ENCODE results near the gene HGS. TPM values are rescaled to one million over a fixed set of nuclear protein-coding genes. Genes with fewer than 3 reads are reported as not detected.
A peak's percentile ranks its signal among the peaks of the same experiment; 100 is the strongest.

The HGS gene
- total RNA-seq, 1 donor from 2014 or later: 142 TPM

DNA sequence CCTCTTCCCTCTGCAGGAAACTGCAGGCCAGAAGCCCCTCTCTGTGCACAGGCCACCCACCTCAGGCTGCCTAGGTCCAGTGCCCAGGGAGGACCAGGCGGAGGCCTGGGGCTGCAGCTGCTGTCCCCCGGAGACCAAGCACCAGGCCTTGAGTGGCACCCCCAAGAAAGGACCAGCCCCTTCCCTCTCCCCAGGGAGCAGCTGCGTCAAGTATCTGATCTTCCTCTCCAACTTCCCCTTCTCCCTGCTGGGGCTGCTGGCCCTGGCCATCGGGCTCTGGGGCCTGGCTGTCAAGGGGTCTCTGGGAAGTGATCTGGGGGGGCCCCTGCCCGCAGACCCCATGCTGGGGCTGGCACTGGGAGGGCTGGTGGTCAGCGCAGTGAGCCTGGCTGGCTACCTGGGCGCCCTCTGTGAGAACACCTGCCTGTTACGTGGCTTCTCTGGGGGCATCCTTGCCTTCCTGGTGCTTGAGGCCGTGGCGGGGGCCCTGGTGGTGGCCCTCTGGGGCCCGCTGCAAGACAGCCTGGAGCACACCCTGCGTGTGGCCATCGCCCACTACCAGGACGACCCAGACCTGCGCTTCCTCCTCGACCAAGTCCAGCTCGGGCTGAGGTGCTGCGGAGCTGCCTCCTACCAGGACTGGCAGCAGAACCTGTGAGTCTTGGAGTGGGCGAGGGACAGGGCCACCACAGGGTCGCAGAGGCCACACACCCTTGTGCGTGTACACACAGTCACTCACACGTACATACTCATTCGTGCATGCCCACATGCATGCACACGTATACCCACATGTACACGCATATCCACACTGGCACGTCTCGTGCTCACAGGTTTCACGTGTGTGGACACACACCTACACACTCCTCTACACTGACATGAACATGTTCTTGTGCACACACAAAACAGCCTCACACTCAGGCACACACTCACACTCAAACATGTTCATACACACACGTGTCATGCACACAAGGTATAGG is 38.5 kb upstream of the HGS start:
- Mint-ChIP-seq H3K27me3 (ENCODE audit: unreplicated experiment) (peaks cover 21% of the 10 kb centered on the region), H3K4me3 (ENCODE audit: unreplicated experiment) (no peak overlapping the region), H3K9me3 (ENCODE audit: unreplicated experiment) (no peaks in the 10 kb centered on the region), H3K4me1 (ENCODE audit: unreplicated experiment) (no peaks in the 10 kb centered on the region), H3K27ac (ENCODE audit: unreplicated experiment) (no peak overlapping the region), H3K36me3 (ENCODE audit: low read depth, unreplicated experiment) (peaks cover 3% of the 10 kb centered on the region)
- DNase-seq (ENCODE audit: low spot score): no peak
- TF ChIP-seq CTCF (IDR thresholded peaks at IDR 0.05; ENCODE audit: unreplicated experiment): no peak

- H3K4me3 Mint-ChIP-seq (ENCODE audit: unreplicated experiment): peak overlapping the region; percentile 59
Measured at GRCh38 chr17:81646869-81647600, 36.8 kb upstream of the HGS start.

DNA sequence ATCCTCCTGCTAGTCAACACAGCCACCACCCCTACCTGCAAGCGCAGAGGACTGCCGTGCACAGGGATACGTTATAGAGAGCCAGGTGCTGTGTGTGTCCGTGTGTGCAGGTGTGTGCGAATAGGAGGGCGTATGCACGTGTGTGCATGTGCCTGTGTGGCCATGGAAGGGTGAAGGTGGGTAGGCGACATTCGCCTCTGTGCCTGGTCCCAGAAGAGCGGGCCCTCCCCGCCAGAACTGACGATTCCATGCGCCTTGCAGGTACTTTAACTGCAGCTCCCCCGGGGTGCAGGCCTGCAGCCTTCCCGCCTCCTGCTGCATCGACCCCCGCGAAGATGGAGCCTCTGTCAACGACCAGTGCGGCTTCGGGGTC is 36.2 kb upstream of the HGS start:
- peaks cover 3% of the 10 kb centered on the region for H3K36me3 Mint-ChIP-seq (ENCODE audit: low read depth, unreplicated experiment)
- DNase-seq (ENCODE audit: low spot score): no peak
- H3K9me3 Mint-ChIP-seq (ENCODE audit: unreplicated experiment): no peaks in the 10 kb centered on the region
- peaks cover 2% of the 10 kb centered on the region for H3K4me1 Mint-ChIP-seq (ENCODE audit: unreplicated experiment)
- H3K27ac Mint-ChIP-seq (ENCODE audit: unreplicated experiment): no peak overlapping the region
- H3K4me3 Mint-ChIP-seq (ENCODE audit: unreplicated experiment): peak overlapping the region; percentile 59
- peaks cover 27% of the 10 kb centered on the region for H3K27me3 Mint-ChIP-seq (ENCODE audit: unreplicated experiment)
- TF ChIP-seq CTCF (IDR thresholded peaks at IDR 0.05; ENCODE audit: unreplicated experiment): no peak

More at GRCh38 chr17:81646869-81647600, 36.8 kb upstream of the HGS start:
- Mint-ChIP-seq H3K27ac (ENCODE audit: unreplicated experiment) (no peak overlapping the region), H3K4me1 (ENCODE audit: unreplicated experiment) (peaks cover 2% of the 10 kb centered on the region), H3K9me3 (ENCODE audit: unreplicated experiment) (no peaks in the 10 kb centered on the region), H3K27me3 (ENCODE audit: unreplicated experiment) (peaks cover 24% of the 10 kb centered on the region), H3K36me3 (ENCODE audit: low read depth, unreplicated experiment) (peaks cover 3% of the 10 kb centered on the region)
- no peak for TF ChIP-seq CTCF (IDR thresholded peaks at IDR 0.05; ENCODE audit: unreplicated experiment)
- no peak for DNase-seq (ENCODE audit: low spot score)

DNA sequence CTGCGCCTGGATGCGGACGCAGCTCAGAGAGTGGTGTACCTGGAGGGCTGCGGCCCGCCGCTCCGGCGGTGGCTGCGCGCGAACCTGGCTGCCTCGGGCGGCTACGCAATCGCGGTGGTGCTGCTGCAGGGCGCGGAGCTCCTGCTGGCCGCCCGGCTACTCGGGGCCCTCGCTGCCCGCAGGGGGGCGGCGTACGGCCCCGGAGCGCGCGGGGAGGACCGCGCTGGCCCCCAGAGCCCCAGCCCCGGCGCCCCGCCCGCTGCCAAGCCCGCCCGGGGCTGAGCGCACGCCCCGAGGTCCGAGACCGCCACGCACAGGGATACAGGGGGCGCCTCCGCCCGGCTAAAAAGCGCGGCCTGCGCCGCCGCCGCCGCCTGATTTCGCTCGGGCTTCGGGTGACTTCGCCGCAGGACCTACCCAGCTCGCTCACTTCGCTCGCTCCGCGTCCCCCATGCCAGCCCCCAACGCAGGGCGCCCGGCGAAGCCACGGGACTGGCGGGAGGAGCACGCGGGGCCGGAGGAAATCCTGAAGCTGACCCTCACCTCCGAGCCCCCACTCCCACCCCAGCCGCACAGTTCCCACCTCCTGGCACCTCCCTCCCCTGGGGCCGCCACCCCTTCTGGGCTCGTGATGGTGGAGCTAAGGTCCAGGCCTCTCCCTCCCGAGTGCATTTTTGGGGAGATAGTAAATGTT is 35.7 kb upstream of the HGS start:
- no peak overlapping the region for H3K27ac Mint-ChIP-seq (ENCODE audit: unreplicated experiment)
- no peak overlapping the region for H3K4me3 Mint-ChIP-seq (ENCODE audit: unreplicated experiment)
- no peak for TF ChIP-seq CTCF (IDR thresholded peaks at IDR 0.05; ENCODE audit: unreplicated experiment)
- no peaks in the 10 kb centered on the region for H3K9me3 Mint-ChIP-seq (ENCODE audit: unreplicated experiment)
- peaks cover 3% of the 10 kb centered on the region for H3K36me3 Mint-ChIP-seq (ENCODE audit: low read depth, unreplicated experiment)
- H3K27me3 Mint-ChIP-seq (ENCODE audit: unreplicated experiment): peaks cover 28% of the 10 kb centered on the region
- peaks cover 2% of the 10 kb centered on the region for H3K4me1 Mint-ChIP-seq (ENCODE audit: unreplicated experiment)
- DNase-seq (ENCODE audit: low spot score): no peak
